ENCODE data around the gene MACROD2.

- TF ChIP-seq, protein P1, sequence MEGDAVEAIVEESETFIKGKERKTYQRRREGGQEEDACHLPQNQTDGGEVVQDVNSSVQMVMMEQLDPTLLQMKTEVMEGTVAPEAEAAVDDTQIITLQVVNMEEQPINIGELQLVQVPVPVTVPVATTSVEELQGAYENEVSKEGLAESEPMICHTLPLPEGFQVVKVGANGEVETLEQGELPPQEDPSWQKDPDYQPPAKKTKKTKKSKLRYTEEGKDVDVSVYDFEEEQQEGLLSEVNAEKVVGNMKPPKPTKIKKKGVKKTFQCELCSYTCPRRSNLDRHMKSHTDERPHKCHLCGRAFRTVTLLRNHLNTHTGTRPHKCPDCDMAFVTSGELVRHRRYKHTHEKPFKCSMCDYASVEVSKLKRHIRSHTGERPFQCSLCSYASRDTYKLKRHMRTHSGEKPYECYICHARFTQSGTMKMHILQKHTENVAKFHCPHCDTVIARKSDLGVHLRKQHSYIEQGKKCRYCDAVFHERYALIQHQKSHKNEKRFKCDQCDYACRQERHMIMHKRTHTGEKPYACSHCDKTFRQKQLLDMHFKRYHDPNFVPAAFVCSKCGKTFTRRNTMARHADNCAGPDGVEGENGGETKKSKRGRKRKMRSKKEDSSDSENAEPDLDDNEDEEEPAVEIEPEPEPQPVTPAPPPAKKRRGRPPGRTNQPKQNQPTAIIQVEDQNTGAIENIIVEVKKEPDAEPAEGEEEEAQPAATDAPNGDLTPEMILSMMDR (IDR thresholded peaks at IDR 0.05; ENCODE audit: insufficient read depth, low read length, poor library complexity, severe bottlenecking): no peak
- no peak for TF ChIP-seq EZH2phosphoT487 (conservative IDR thresholded peaks at IDR 0.05; ENCODE audit: low read length)
These were observed 1566.5 kb downstream of the MACROD2 start for GRCh38 chr20:15561707-15562404.
